T-helper 17 cell (primary cell): ENCODE data around the gene TRIM24. TPM values are rescaled to one million over a fixed set of nuclear protein-coding genes. Genes with fewer than 3 reads are reported as not detected.
"Not testable (repeated sequence)": the region's sequence is repeated elsewhere in the genome, so short reads cannot be mapped to it uniquely, and the experiment has no call there.

Source experiments
- ATAC-seq: fragments of 150-1000 bp; cut with Tn5 transposase; 2 replicates; pipeline ENCODE4 v1.10.0; 2021; ENCODE audit warnings: mild to moderate bottlenecking, moderate library complexity
- DNase-seq, 3 donors: peaks; one replicate each; pipeline versions ENCODE4 v3.0.0 to v3.0.0-alpha.2; 2020 to 2021
- H3K9me3 ChIP-seq: one replicate; pipeline ENCODE4 v1.7.0; 2013; ENCODE audit warnings: low read length, mild to moderate bottlenecking; ENCODE audit not compliant: control insufficient read depth, poor library complexity, severe bottlenecking
- H3K27ac Mint-ChIP-seq: one replicate; pipeline ENCODE4 v1.8.0; 2022; ENCODE audit warnings: mild to moderate bottlenecking, moderate library complexity, mixed read lengths
- H3K27me3 Mint-ChIP-seq: one replicate; pipeline ENCODE4 v1.8.0; 2022; ENCODE audit warnings: mixed read lengths
- H3K36me3 Mint-ChIP-seq: one replicate; pipeline ENCODE4 v1.8.0; 2022; ENCODE audit warnings: low read depth, mixed read lengths
- H3K4me1 Mint-ChIP-seq: one replicate; pipeline ENCODE4 v1.8.0; 2022; ENCODE audit warnings: mild to moderate bottlenecking, mixed read lengths
- H3K4me3 Mint-ChIP-seq: one replicate; pipeline ENCODE4 v1.8.0; 2022; ENCODE audit warnings: mild to moderate bottlenecking, moderate library complexity, mixed read lengths
- total RNA-seq, 4 donors: library from RNA in 2 of 4; stranded (reverse) in 2 of 4; gene quantifications; one replicate each; pipeline ENCODE4 v1.2.3 and lab custom pipeline; 2022 to 2026

The TRIM24 gene
- total RNA-seq, 2 donors from 2014 or later, result 14.3 to 16.6 TPM

DNA sequence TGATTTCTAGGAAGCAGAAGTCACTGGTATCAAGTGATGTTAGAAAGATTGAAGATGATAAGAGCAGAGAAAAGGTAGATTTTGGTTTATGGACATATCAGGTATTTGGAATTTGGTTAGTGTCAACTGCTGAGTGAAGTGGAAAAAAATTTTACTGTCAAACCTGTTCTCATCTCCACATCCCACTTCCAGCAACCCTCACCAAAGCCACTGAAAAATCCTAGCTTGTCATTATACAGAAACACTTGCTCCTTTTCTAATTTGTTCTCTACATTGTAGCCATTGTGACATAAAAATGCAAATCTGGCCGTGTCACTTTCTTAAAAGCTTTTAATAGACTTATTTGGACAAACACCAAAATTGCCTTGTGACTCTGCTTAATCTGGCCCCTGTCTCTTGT is 54.0 kb downstream of the TRIM24 start:
- Mint-ChIP-seq H3K27me3 (no peaks in the 10 kb centered on the region), H3K4me1 (peaks cover 7% of the 10 kb centered on the region), H3K27ac (no peak overlapping the region), H3K4me3 (no peak overlapping the region), H3K36me3 (peaks cover 14% of the 10 kb centered on the region)
- no peaks in the 10 kb centered on the region for H3K9me3 ChIP-seq
- DNase-seq, result no peak
- ATAC-seq, result no peak

DNA sequence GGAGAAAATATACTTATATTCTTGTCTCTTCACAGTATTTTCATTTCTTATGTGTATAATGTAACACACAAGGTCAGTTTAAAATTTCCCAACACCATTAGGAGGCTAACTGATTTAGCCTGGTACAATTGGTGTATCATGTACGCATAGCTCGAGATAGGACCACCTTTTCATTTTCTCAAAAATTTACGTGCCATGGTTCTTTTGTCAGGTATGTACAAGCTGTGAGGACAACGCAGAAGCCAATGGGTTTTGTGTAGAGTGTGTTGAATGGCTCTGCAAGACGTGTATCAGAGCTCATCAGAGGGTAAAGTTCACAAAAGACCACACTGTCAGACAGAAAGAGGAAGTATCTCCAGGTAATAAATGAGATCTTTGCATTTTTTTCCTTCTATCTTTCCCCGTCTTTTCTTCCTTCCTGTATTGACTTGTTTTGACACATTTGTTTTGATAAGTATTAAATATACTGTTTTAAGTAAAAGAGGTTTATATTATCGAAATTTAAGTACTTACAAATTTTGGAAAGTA is 55.0 kb downstream of the TRIM24 start:
- DNase-seq (no peak), ATAC-seq (no peak)
- H3K9me3 ChIP-seq, result no peaks in the 10 kb centered on the region
- Mint-ChIP-seq H3K36me3 (peaks cover 10% of the 10 kb centered on the region), H3K27me3 (no peaks in the 10 kb centered on the region), H3K4me1 (peaks cover 3% of the 10 kb centered on the region), H3K4me3 (no peak overlapping the region), H3K27ac (peak overlapping the region; percentile 16)

DNA sequence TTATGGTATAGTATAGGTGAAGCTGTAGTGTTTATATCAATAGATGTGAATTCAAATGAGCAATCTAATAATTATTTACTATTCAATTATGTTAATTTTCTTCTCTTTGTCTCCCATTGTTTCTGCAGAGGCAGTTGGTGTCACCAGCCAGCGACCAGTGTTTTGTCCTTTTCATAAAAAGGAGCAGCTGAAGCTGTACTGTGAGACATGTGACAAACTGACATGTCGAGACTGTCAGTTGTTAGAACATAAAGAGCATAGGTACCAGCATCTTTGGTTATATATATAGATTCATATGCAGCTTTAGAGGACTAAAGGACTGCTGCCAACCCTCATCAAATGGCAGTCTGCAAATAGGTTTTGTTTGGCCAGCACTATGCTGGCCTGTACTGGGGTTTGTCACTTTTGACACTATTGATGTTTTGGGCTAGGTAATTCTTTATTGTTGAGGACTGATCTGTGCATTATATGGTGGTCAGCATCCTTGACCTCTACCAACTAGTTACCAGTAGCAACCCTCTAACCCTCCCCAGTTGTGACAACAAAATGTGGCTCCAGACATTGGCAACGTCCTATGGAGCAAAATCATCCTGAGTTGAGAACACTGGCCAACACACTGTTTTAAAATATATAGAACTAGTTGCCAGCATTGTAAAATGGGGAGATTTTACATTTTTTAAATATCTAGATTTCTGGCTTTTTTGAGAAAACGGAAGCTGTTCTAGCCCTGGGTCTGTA is 59.2 kb downstream of the TRIM24 start:
- no peak for DNase-seq
- peaks cover 14% of the 10 kb centered on the region for H3K36me3 Mint-ChIP-seq
- H3K27ac Mint-ChIP-seq, result no peak overlapping the region
- H3K4me1 Mint-ChIP-seq, result peaks cover 3% of the 10 kb centered on the region
- no peak for ATAC-seq
- H3K27me3 Mint-ChIP-seq, result no peaks in the 10 kb centered on the region
- no peak overlapping the region for H3K4me3 Mint-ChIP-seq
- H3K9me3 ChIP-seq, result no peaks in the 10 kb centered on the region

DNA sequence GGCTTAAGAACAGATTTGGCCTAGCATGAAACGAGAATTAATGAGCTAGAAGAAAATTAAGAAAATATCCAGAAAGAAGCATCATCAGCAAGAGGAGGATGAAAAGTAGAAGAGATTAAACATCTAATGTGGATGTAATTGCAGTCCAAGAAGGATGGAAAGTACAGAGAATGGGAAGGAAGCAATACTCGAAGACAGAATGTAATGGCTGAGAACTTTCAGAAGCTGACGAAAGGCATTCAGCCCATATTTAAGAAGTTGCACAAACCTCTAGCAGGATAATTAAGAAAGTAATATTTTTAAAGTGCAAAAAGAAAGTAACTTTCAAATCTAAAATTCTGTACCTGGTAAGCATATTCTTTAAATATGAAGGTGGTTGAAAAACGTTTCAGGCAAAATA is 60.7 kb downstream of the TRIM24 start:
- Mint-ChIP-seq H3K36me3 (peaks cover 15% of the 10 kb centered on the region), H3K27ac (no peak overlapping the region), H3K4me1 (no peaks in the 10 kb centered on the region), H3K4me3 (no peak overlapping the region), H3K27me3 (no peaks in the 10 kb centered on the region)
- no peaks in the 10 kb centered on the region for H3K9me3 ChIP-seq
- ATAC-seq (no peak), DNase-seq (no peak)

DNA sequence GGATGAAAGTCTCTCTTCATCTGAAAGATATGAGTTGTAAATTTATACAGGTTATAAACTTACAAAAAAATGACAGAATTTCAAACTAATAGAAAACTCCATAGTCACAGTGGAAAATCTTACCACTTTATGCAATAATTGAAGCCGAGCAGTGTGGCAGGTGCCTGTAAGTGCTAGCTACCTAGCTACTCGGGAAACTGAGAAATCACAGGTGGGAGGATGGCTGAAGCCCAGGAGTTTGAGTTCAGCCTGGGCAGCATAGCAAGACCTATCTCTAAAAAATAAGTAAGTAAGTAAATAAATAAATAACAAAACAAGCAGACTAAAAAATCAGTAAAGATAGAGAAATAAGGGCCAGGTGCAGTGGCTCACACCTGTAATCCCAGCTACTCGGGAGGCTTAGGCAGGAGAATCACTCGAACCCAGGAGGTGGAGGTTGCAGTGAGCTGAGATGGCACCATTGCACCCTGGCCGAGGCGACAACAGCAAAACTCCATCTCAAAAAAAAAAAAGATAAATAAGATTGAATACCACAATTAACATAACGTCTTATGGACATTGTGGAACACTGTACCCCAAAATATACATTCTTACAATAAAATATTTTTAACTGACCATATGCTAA is 61.9 kb downstream of the TRIM24 start:
- Mint-ChIP-seq H3K4me3 (no peak overlapping the region), H3K27ac (no peak overlapping the region), H3K27me3 (no peaks in the 10 kb centered on the region), H3K4me1 (no peaks in the 10 kb centered on the region), H3K36me3 (peaks cover 19% of the 10 kb centered on the region)
- ATAC-seq (no peak), DNase-seq (no peak)
- H3K9me3 ChIP-seq, result no peaks in the 10 kb centered on the region

DNA sequence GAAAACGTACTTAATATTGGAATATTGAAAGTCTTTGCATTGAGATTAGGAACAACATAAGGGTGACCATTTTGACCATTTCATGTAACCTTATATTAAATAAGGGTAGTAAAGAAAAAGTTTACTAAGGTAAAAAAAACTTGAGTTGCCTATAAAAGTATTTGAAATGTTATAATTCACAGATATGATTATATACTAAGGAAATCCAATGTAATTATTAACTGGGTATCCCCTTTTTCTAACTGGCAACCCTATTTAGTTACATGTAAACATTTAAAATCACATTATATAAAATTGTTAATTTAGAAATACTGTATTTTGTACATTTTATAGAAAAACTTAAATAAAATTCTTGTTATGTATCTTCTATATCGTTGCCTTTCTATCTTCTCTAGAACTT is 64.2 kb downstream of the TRIM24 start:
- no peak overlapping the region for H3K27ac Mint-ChIP-seq
- peaks cover 18% of the 10 kb centered on the region for H3K36me3 Mint-ChIP-seq
- no peak overlapping the region for H3K4me3 Mint-ChIP-seq
- ATAC-seq, result no peak
- H3K27me3 Mint-ChIP-seq, result no peaks in the 10 kb centered on the region
- H3K9me3 ChIP-seq, result peaks cover 16% of the 10 kb centered on the region
- DNase-seq, result no peak
- H3K4me1 Mint-ChIP-seq, result no peaks in the 10 kb centered on the region

DNA sequence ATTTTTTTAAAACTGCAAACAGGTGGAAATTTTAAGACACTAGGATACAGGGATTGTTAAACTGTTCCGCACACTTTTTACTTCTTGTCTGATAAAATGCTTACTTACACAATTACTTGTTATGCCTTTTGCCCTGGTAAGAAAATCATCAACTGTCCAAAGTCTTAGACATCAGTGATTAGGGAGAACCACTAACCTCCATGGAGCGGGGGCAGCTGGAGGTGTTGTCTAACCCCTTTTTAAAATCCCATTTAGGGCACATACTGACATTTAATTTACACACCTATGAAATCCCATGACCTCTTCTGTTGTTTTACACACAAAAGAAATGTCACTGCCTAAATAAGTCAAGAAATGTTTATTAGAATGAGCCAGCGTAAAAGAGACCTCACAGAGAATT is 65.7 kb downstream of the TRIM24 start:
- Mint-ChIP-seq H3K4me1 (no peaks in the 10 kb centered on the region), H3K36me3 (peaks cover 16% of the 10 kb centered on the region), H3K4me3 (no peak overlapping the region), H3K27me3 (no peaks in the 10 kb centered on the region), H3K27ac (no peak overlapping the region)
- H3K9me3 ChIP-seq, result peaks cover 20% of the 10 kb centered on the region
- ATAC-seq, result no peak
- no peak for DNase-seq

DNA sequence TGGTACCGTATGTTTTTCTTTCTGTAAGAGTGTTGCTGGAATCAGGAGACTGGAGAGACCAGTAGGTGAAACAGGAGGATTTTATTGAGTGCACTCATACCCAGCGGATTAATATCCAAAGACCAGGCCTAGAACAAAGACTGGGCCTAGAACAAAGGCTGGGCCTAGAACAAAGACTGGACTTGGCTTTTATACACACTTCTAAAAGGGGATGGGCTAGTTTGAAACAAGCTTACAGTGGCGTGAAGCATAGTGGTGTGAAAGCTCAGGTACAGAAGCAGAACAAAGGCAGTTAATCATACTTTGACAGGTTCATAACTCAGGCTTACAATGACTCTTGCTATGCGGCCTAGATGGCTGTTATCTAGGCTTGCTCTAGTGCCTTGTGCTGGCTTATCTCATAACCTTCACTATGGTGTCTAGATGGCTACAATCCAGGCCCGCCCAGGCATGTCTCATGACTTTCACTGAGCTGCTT is 67.7 kb downstream of the TRIM24 start:
- H3K27me3 Mint-ChIP-seq, result no peaks in the 10 kb centered on the region
- DNase-seq (no peak), ATAC-seq (no peak)
- no peak overlapping the region for H3K27ac Mint-ChIP-seq
- H3K9me3 ChIP-seq, result peaks cover 20% of the 10 kb centered on the region
- H3K36me3 Mint-ChIP-seq, result peaks cover 13% of the 10 kb centered on the region
- no peak overlapping the region for H3K4me3 Mint-ChIP-seq
- H3K4me1 Mint-ChIP-seq, result no peaks in the 10 kb centered on the region

DNA sequence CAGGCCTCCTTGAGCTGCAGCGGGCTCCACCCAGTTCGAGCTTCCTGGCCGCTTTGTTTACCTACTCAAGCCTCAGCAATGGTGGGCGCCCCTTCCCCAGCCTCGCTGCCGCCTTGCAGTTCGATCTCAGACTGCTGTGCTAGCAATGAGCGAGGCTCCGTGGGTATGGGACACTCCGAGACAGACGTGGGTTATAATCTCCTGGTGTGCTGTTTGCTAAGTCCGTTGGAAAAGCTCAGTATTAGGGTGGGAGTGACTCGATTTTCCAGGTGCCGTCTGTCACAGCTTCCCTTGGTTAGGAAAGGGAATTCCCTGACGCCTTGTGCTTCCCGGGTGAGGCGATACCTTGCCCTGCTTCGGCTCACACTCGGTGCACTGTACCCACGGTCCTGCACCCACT is 76.8 kb downstream of the TRIM24 start:
- H3K36me3 Mint-ChIP-seq, result peaks cover 13% of the 10 kb centered on the region
- DNase-seq, ATAC-seq, H3K9me3 ChIP-seq, H3K4me1 Mint-ChIP-seq, H3K27ac Mint-ChIP-seq, H3K4me3 Mint-ChIP-seq, H3K27me3 Mint-ChIP-seq: not testable (repeated sequence)

DNA sequence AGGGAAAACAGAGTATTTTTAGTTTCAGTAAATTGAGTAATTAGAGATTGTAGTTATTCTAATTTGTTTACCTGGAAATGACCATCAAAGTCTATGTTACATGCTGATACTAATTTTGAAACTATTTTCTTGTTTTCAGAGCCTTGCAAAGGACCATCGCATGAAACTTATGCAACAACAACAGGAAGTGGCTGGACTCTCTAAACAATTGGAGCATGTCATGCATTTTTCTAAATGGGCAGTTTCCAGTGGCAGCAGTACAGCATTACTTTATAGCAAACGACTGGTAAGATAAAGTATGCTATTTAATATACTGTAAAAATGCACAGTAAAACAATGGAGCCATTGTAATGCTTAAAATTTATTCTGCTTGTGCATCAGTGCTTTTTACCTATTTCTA is 78.5 kb downstream of the TRIM24 start:
- Mint-ChIP-seq H3K27ac (no peak overlapping the region), H3K27me3 (no peaks in the 10 kb centered on the region), H3K36me3 (peaks cover 15% of the 10 kb centered on the region), H3K4me3 (no peak overlapping the region), H3K4me1 (no peaks in the 10 kb centered on the region)
- ATAC-seq, result no peak
- DNase-seq, result no peak
- no peaks in the 10 kb centered on the region for H3K9me3 ChIP-seq

DNA sequence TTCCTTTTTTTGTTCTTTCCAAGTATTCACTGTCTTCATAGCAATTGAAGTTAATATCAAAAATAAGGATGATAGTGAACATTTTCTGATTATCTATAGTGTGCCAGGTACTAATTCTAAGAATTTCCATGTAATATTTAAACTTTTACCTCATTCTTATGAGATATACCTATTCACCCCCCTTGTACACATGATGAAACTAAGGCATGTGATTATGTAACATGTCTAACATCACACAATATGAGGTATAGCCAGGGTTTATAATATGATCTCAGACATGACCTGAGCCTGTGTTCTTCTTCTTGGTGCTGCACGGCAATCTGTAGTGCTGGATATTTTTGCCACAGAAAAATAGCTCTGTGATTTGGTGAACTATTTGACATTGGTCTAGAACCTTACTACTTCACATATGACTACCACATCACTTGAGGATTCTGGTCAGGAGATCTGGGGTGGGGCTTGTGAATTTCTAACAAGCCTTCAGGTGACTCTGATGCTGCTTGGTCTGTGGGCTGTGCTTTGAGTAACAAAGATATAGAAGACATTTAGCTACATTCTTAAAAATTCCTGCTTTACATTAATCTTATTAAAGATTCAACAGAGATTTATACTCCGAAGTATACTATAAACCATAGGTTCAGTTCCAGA is 79.1 kb downstream of the TRIM24 start:
- Mint-ChIP-seq H3K27me3 (no peaks in the 10 kb centered on the region), H3K27ac (no peak overlapping the region), H3K4me1 (no peaks in the 10 kb centered on the region), H3K4me3 (no peak overlapping the region), H3K36me3 (peaks cover 18% of the 10 kb centered on the region)
- H3K9me3 ChIP-seq, result no peaks in the 10 kb centered on the region
- DNase-seq, result no peak
- ATAC-seq, result no peak

DNA sequence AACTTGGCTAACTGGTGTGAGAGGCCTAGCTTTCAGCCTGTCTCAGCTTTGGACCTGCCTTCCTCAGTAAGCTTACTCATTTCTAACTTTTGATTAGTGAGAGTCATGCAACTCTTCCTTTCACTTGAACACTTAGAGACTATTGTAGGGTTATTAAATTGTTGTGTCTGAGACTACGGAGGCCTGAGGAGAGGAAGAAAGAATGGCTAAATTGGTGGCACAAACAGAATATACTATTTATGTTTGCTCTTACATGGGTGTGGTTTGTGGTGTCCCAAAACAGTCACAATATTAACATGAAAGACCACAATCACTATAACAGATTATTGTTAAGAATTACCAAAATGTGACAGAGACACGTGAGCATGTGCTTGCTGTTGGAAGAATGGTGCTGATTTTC is 82.1 kb downstream of the TRIM24 start:
- no peaks in the 10 kb centered on the region for H3K9me3 ChIP-seq
- no peak for DNase-seq
- Mint-ChIP-seq H3K4me1 (no peaks in the 10 kb centered on the region), H3K27ac (no peak overlapping the region), H3K4me3 (no peak overlapping the region), H3K36me3 (peaks cover 20% of the 10 kb centered on the region), H3K27me3 (no peaks in the 10 kb centered on the region)
- ATAC-seq, result no peak

DNA sequence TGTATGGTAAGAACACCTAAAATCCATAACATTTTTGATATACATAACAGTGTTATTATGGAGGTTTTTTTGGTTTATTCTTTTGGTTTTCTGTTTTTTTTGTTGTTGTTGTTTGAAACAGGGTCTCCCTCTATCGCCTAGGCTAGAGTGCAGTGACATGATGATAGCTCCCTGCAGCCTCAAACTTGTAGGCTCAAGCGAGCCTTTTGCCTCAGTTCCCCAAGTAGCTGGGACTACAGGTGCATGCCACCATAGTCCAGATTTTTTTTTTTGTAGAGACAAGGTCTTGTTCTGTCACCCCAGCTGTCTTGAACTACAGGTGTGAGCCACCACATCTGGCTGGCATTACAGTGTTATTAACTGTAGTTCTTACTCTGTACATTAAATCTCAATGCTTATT is 83.7 kb downstream of the TRIM24 start:
- peaks cover 20% of the 10 kb centered on the region for H3K36me3 Mint-ChIP-seq
- no peak overlapping the region for H3K4me3 Mint-ChIP-seq
- H3K9me3 ChIP-seq, result no peaks in the 10 kb centered on the region
- H3K27me3 Mint-ChIP-seq, result no peaks in the 10 kb centered on the region
- no peak overlapping the region for H3K27ac Mint-ChIP-seq
- no peaks in the 10 kb centered on the region for H3K4me1 Mint-ChIP-seq
- DNase-seq, result no peak
- ATAC-seq, result no peak
